Activated CD8-positive, alpha-beta memory T cell treated with anti-CD3 and anti-CD28 coated beads, Interleukin-2, amount 50 U/mL, for 48 hours (primary cell): ENCODE data around the gene DSPP.

Experiments used
- DNase-seq: peaks from one replicate; pipeline ENCODE4 v3.0.0-alpha.2; 2020

DSPP gene

GRCh38 chr4:87632469-87632868 is 24.1 kb downstream of the DSPP start:
- DNase-seq = no peak

- DNase-seq = no peak
Measured at GRCh38 chr4:87633243-87633642, 24.9 kb downstream of the DSPP start.

- no peak for DNase-seq
Measured at GRCh38 chr4:87644286-87644685, 36.0 kb downstream of the DSPP start.

- DNase-seq = no peak
Measured at GRCh38 chr4:87649980-87650379, 41.7 kb downstream of the DSPP start, which contains the start of gene DMP1. DMP1 (plus strand) TSS chr4:87650280; CDS start chr4:87656493, 6,213 bp downstream.

GRCh38 chr4:87650938-87651337 is 42.6 kb downstream of the DSPP start:
- no peak for DNase-seq

- no peak for DNase-seq
Measured at GRCh38 chr4:87651941-87652340, 43.6 kb downstream of the DSPP start.

GRCh38 chr4:87654487-87655044 is 46.2 kb downstream of the DSPP start:
- no peak for DNase-seq

- DNase-seq = no peak
Measured at GRCh38 chr4:87657525-87657924, 49.2 kb downstream of the DSPP start.

GRCh38 chr4:87659247-87659931 is 51.1 kb downstream of the DSPP start:
- DNase-seq = no peak

GRCh38 chr4:87662871-87663270 is 54.5 kb downstream of the DSPP start:
- no peak for DNase-seq
